Right lobe of liver (tissue), 6 donors: Measurements from ENCODE around the gene PCSK6. TPM values are rescaled to one million over a fixed set of nuclear protein-coding genes. Genes with fewer than 3 reads are reported as not detected.
A peak's percentile ranks its signal among the peaks of the same experiment; 100 is the strongest.

Experiments
- ATAC-seq, 4 donors: fragments of 200-7000 bp; cut with Tn5 transposase; one replicate each; pipeline ENCODE4 v1.9.1; 2020; ENCODE audit warnings: mild to moderate bottlenecking in 4 of 4, moderate library complexity in 4 of 4
- DNase-seq, 3 donors: peaks; one replicate each; pipeline ENCODE4 v3.0.0-alpha.2; 2020
- H3K27ac ChIP-seq, 3 donors: fragments of 200-600 bp; one replicate each; pipeline ENCODE4 v1.8.0; 2022
- H3K27me3 ChIP-seq, 2 donors: fragments of 200-600 bp; one replicate each; pipeline ENCODE4 v1.8.0; 2022
- H3K36me3 ChIP-seq, 4 donors: fragments of 200-600 bp; sonication (generic) in 1 of 4; one replicate each; pipeline versions ENCODE4 v1.5.1 to v1.8.0; 2017 to 2022; ENCODE audit warnings: control low read depth in 1 of 4
- H3K4me1 ChIP-seq, 4 donors: fragments of 200-600 bp; sonication (generic) in 1 of 4; one replicate each; pipeline versions ENCODE4 v1.5.1 to v1.8.0; 2017 to 2022; ENCODE audit warnings: control low read depth in 1 of 4
- H3K4me3 ChIP-seq, 3 donors: fragments of 200-600 bp; one replicate each; pipeline ENCODE4 v1.8.0; 2022
- H3K9me3 ChIP-seq, 4 donors: fragments of 200-600 bp; sonication (generic) in 1 of 4; one replicate each; pipeline versions ENCODE4 v1.5.1 to v1.8.0; 2017 to 2022; ENCODE audit warnings: control low read depth in 1 of 4
- POLR2A ChIP-seq: fragments of 450-650 bp; IDR thresholded peaks from one replicate; pipeline ENCODE4 v1.6.1; 2017; ENCODE audit warnings: antibody characterized with exemption, mild to moderate bottlenecking
- WGBS: methylation state at CpG from one replicate; pipeline ENCODE4 v1.1.6; 2018; ENCODE audit warnings: low coverage, low lambda C conversion rate; ENCODE audit not compliant: insufficient coverage; ENCODE audit errors: missing lambda C conversion rate; 5-methylcytosine and 5-hydroxymethylcytosine counted together
- intact Hi-C, 2 donors: fragments of 100-400 bp; cut with DNase I; formaldehyde crosslinking; loops; one replicate each; pipeline versions ENCODE4 v1.11.2 to v1.14.1; 2022
- total RNA-seq, 6 experiments: library from RNA; depleted of rRNA in 2 of 6; stranded (reverse); fragments of >200 nt in 2 of 6; fragmentation: NEBNext Ultra II Directional in 3 of 6; extraction: Animal tissue kit (Norgen Biotek cat#: 25700) in 3 of 6; gene quantifications; one replicate each; pipeline versions ENCODE4 v1.1.0 to v1.2.4, GENCODE V29; 2016 to 2023
- TF ChIP-seq, protein P1 (sequence below), 4 donors: fragments of 200-600 bp in 3 of 4; fragments of 450-650 bp in 1 of 4; IDR thresholded peaks; one replicate each; pipeline versions ENCODE4 v1.5.1 to v1.8.0; 2016 to 2022; ENCODE audit warnings: antibody characterized with exemption in 4 of 4, mild to moderate bottlenecking in 2 of 4
- donor health status: DM: no; HTN: yes; CAD: no.
- donor health status: DM: no; HTN: no; CAD: no.
- donor health status: DM: no; HTN: no; CAD: no.
- donor health status: DM: no; HTN: yes; CAD: no.
- donor health status: DM: no; HTN: yes; CAD: no.

Gene PCSK6
- total RNA-seq, 6 experiments from 2014 or later, result 165 to 218 (median 207) TPM

DNA sequence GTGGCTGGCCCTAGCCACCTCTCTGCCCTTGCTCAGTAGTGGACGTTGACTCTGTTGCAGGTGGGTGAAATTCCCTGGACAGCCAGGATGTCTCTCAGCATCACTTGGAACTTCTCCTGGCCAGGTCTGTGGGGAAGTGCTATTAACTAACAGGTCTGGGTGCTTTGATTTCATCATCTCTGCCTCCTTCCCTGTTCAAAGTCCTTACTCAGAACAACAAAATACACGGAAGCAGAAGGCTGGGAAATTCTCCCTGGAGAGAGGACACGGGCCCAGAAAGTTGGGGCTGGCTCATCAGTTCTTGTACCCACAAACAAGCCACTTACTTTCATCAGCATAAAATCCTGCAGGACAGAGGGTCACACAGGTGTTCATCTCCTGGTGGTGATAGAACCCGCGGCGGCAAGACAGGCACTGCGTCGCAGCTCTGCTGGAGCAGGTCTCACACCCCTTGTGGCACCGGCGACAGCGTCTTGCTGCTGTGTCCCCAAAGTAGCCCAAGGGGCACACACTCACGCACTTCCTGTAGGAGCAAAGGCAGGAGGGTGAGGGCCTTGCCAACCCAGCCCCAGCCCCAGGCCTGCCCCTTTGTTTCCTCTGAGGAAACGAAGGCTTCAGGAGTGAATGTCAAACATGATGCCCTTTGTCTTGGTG is 164.9 kb downstream of the PCSK6 start:
- DNase-seq (no peak), ATAC-seq (peak; percentile 39 to 62 (median 58))
- Histone ChIP-seq H3K36me3 (peaks cover 0 to 46% (median 22%) of the 10 kb centered on the region in 4 donors), H3K4me3 (no peak overlapping the region), H3K27ac (peak overlapping the region; percentile 48 to 68 (median 59)), H3K9me3 (no peaks in the 10 kb centered on the region), H3K27me3 (no peaks in the 10 kb centered on the region), H3K4me1 (peaks cover 0 to 24% (median 7%) of the 10 kb centered on the region in 4 donors)
- intact Hi-C loops, result no loop called here
- TF ChIP-seq, protein P1, sequence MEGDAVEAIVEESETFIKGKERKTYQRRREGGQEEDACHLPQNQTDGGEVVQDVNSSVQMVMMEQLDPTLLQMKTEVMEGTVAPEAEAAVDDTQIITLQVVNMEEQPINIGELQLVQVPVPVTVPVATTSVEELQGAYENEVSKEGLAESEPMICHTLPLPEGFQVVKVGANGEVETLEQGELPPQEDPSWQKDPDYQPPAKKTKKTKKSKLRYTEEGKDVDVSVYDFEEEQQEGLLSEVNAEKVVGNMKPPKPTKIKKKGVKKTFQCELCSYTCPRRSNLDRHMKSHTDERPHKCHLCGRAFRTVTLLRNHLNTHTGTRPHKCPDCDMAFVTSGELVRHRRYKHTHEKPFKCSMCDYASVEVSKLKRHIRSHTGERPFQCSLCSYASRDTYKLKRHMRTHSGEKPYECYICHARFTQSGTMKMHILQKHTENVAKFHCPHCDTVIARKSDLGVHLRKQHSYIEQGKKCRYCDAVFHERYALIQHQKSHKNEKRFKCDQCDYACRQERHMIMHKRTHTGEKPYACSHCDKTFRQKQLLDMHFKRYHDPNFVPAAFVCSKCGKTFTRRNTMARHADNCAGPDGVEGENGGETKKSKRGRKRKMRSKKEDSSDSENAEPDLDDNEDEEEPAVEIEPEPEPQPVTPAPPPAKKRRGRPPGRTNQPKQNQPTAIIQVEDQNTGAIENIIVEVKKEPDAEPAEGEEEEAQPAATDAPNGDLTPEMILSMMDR (IDR thresholded peaks at IDR 0.05), result no peak
- TF ChIP-seq POLR2A, result no peak
- 22% methylated on average over 3 of the region's 13 CpGs for WGBS

DNA sequence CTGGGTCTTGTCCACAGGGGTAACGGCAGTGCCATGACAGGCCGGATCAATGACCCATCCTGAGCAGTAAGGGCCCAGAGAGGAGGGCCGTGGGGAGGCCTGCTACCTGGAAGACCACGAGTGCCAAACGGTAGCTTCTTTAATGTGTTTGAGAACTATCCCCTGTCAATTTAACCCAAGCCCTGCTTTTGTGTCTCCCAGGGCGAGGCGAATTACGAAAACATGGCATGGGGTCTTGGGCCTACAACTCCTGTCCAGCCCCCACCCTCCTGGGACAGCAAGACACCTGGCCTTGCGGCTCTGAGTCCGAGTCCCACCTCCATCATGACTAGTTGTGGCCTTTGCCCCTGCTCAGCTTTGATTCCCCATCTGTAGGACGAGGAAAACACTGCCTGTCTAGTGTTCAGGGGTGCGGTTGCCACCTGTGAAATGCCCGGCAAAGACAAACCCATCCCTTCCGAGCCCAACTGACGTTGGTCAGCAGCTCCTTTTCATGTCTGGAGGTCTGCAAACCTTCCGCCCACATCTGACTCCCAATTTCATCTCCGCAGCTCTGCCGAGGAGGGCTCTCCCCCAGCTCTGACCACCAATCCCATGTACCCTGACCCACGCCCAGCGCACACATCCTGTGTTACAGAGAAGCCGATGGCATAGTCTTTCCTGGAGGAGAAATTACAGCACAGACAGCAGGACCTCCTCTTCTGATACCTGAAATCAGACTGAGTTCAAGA is 165.5 kb downstream of the PCSK6 start:
- TF ChIP-seq, protein P1 (IDR thresholded peaks at IDR 0.05), result no peak
- no peak for TF ChIP-seq POLR2A
- intact Hi-C loops, result no loop called here
- no peaks in the 10 kb centered on the region for H3K9me3 ChIP-seq
- DNase-seq, result no peak
- 91% methylated on average over 19 of the region's 21 CpGs for WGBS
- peaks cover 0 to 48% (median 23%) of the 10 kb centered on the region in 4 donors for H3K36me3 ChIP-seq
- peaks cover 0 to 24% (median 7%) of the 10 kb centered on the region in 4 donors for H3K4me1 ChIP-seq
- no peaks in the 10 kb centered on the region for H3K27me3 ChIP-seq
- H3K27ac ChIP-seq, result no peak overlapping the region
- ATAC-seq, result no peak
- no peak overlapping the region for H3K4me3 ChIP-seq

DNA sequence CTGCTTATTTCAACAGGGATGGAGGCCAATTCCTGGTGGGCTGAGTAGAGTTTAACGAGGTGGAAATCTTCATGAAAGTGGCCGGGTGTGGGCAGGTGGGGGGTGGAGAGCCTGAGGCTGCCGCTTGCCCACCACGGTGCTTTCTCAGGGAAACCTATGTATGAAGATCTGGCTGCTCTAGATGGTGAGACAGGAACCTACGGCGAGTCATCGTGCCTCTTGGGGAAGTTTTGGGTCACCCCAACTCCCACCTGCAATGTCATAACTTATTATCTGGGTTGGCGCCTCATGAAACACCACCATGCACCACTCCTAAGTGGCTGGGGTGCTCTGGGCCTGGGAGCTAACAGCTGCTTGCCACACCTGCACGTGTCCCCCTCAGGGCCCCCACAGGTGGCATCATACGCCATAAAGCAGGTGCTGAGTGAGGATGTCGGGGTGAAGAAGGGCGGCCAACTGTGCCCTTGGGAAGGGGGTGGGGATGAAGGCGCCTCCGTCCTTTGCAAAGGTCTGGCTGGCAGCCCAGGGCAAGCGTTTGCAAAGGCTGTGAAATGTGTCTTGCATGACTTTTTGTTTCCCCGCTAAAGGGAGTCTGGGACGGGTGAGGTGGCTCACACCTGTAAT is 166.5 kb downstream of the PCSK6 start:
- Histone ChIP-seq H3K4me3 (no peak overlapping the region), H3K27me3 (no peaks in the 10 kb centered on the region), H3K9me3 (no peaks in the 10 kb centered on the region), H3K4me1 (peaks cover 0 to 24% (median 7%) of the 10 kb centered on the region in 4 donors), H3K27ac (no peak overlapping the region), H3K36me3 (peaks cover 0 to 49% (median 25%) of the 10 kb centered on the region in 4 donors)
- no peak for DNase-seq
- TF ChIP-seq POLR2A, result no peak
- TF ChIP-seq, protein P1 (IDR thresholded peaks at IDR 0.05), result no peak
- intact Hi-C loops, result no loop called here
- WGBS, result 96% methylated on average over 4 of the region's 17 CpGs
- ATAC-seq, result no peak

DNA sequence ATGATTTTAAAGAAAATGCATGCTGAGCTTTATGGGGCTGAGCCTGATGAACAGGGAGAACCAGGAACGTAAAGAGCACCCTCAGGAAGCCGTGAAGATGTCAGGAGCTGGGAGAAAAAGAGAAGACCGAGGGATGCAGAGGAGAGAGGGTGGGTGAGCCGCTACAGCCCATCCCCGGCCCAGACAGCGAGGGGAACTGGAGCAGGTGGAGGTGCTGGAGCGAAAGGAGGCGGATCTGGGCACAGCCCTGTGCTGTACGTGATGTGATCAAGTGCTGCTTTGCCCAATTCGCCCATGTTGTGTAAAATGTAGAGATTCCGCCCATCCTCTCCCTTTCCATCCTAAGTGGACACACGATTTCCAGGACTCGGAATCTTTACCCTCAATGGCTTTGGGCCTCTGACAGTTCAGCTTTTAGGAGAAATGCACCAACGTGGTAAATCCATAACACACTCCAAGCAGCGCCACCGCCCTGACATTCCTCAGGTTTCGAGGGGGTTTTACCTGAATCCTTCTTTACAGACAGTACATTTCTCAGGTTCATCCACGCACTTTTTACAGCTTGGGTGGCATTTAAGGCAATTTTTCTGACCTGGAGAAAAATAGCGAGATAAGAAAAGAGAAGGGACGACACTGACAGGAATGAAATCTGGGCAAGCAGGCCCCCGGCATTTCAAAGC is 167.4 kb downstream of the PCSK6 start:
- H3K4me3 ChIP-seq, result no peak overlapping the region
- no peak for TF ChIP-seq POLR2A
- TF ChIP-seq, protein P1 (IDR thresholded peaks at IDR 0.05), result no peak
- no peak for ATAC-seq
- 92% methylated on average over 13 of the region's 21 CpGs for WGBS
- intact Hi-C loops, result no loop called here
- H3K36me3 ChIP-seq, result peaks cover 0 to 57% (median 26%) of the 10 kb centered on the region in 4 donors
- peaks cover 0 to 24% (median 7%) of the 10 kb centered on the region in 4 donors for H3K4me1 ChIP-seq
- no peak overlapping the region for H3K27ac ChIP-seq
- no peak for DNase-seq
- H3K27me3 ChIP-seq, result no peaks in the 10 kb centered on the region
- no peaks in the 10 kb centered on the region for H3K9me3 ChIP-seq
